Measurements from ENCODE around the gene GALNT18. TPM values are rescaled to one million over a fixed set of nuclear protein-coding genes. Genes with fewer than 3 reads are reported as not detected.
"Not testable (repeated sequence)": the region's sequence is repeated elsewhere in the genome, so short reads cannot be mapped to it uniquely, and the experiment has no call there.

GALNT18 gene
- total RNA-seq, 1 donor from 2014 or later: 0.53 TPM

DNA sequence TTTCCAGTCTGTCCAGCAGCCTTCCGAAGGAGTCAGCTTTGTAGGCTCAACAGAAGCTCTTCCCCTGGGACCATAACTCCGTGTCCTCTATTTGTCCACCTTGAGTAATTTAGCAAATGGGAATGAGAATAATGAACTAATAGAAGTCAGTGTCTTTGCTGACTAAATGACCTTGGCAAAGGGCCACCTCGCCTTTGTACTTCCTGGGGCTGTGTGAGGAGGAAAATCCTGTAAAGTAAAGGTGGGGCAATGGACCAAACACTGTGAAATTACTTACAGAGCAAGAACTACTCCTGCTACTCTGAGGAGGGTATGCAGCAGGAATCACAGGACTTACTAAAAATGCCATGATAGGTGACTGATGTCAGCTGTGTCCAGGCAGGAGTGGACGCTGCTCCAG is 232.6 kb downstream of the GALNT18 start:
- no peak for DNase-seq (ENCODE audit: low read depth, low spot score)

DNA sequence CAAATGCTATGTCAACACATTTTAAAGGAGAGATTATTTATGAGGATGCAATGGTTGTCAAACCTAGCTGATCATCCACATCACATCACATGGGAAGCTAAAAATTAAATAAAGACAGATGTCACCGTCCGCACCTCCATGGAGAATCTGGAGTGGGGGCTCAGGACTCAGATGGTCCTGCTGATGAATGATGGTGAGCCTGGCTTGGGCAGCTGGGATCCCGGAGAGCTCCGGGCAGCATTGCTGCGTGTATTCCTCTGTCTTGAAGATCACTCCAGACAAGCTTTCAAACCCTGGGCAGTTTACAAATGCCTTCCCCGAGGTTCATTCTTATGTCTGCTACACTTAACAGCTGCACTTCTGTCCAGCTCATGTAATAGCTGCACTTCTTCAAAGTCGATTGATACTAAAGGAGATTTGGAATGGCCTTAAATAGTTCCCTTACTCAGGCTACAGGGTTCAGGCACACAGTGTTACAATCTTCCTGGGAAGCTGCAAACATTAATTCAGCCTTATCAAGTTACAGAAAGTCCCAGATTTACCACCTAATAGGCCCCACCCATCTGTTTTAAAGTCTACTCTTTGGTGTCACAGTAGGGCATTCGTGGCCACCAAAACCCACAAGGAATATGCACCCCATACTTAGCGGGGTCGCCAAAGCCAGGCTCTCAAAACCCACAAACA is 234.0 kb downstream of the GALNT18 start:
- DNase-seq (ENCODE audit: low read depth, low spot score): no peak

DNA sequence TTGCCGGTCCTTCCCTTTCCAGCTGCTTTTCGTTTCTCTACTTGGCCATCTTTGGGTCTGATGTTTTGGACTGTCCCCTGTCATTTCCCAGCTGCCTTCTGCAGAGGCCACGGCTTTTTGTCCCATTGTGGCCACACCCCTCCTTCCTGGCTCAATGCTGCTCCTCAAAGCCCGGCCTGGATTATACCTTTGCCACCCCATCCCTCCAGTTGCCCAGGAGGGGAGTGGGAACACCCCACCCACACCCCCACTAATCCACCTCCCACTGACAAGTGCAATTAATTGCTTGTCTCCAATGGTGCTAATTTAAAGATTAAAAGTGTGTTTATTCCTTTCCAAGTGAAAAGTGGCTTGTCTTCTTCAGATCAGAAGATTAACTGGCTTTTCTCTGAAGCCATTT is 234.6 kb downstream of the GALNT18 start:
- no peak for DNase-seq (ENCODE audit: low read depth, low spot score)

GRCh38 chr11:11384829-11385228 is 237.0 kb downstream of the GALNT18 start:
- no peak for DNase-seq (ENCODE audit: low read depth, low spot score)

DNA sequence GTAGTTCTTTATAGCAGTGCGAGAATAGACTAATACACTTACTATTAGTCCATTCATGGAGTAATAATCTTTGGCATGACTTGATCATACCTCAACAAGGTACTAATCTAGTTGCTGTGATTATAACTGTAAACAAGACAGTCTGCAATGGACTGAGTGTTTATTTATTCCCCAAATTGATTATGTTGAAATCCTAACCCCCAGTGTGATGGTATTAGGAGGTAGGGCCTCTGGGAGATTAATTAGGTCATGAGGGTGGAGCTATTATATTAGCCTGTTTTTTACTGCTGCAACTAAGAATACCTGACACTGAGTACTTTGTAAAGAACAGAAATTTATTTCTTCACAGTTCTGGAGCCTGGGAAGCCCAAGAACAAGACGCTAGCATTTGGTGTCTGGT is 237.8 kb downstream of the GALNT18 start:
- no peak for DNase-seq (ENCODE audit: low read depth, low spot score)

DNA sequence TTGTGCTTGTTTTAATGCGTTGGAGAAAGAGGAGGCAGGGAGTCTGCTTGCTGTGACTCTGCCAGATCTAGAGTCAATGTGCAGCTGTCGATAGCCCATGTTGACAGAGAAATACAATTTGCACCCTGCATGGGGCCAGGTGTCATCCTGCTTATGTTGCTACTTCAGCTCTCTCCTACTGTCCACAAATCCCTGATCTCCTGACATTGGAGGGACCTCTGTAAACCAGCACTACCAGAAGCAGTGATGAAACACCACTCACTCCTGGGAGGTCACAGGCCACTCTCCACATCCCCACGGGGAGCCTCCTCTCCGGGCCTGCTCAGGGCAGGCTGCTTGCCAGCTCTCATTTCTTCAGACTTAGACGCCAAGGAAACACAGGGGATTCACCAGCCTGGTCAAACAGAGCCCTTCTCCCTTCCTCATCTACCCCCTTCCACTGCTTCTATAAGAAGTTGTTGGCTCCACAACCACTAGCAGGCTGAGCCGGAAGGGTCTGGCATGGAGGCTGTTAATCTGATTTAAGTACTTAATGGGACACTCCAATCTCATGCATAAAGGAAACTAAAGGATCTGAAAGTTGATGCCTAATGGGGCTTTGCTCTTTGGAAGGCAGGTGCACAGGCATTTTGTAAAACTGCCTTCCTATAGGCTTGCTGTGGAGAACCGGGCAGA is 238.8 kb downstream of the GALNT18 start:
- DNase-seq (ENCODE audit: low read depth, low spot score): no peak

- DNase-seq (ENCODE audit: low read depth, low spot score): no peak
Measured at GRCh38 chr11:11381471-11382105, 240.2 kb downstream of the GALNT18 start.

- DNase-seq (ENCODE audit: low read depth, low spot score): no peak
Measured at GRCh38 chr11:11380883-11381282, 240.9 kb downstream of the GALNT18 start.

DNA sequence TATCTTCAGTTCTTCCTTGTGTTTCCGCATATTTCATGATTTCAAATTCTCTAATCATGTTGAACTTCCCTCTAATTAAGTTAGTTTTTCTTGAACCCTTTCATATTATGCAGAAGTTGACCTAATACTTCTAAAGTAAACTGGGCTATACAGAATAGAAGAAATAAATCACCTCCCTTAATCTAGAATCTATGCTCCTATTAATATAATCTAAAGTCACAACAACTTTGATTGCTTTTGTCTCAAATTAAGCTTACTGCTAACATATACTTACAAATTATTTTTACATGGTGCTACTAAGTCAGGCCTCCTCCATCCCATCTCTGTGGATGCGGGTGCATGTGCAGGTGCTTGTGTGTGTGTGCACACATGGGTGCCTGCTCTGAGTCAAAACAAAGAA is 241.5 kb downstream of the GALNT18 start:
- no peak for DNase-seq (ENCODE audit: low read depth, low spot score)

GRCh38 chr11:11379661-11380060 is 242.1 kb downstream of the GALNT18 start:
- DNase-seq (ENCODE audit: low read depth, low spot score): no peak

GRCh38 chr11:11378184-11378940 is 243.4 kb downstream of the GALNT18 start:
- DNase-seq (ENCODE audit: low read depth, low spot score): no peak

- DNase-seq (ENCODE audit: low read depth, low spot score): no peak
Measured at GRCh38 chr11:11374358-11375148, 247.3 kb downstream of the GALNT18 start.

- no peak for DNase-seq (ENCODE audit: low read depth, low spot score)
Measured at GRCh38 chr11:11373934-11374333, 247.9 kb downstream of the GALNT18 start.

DNA sequence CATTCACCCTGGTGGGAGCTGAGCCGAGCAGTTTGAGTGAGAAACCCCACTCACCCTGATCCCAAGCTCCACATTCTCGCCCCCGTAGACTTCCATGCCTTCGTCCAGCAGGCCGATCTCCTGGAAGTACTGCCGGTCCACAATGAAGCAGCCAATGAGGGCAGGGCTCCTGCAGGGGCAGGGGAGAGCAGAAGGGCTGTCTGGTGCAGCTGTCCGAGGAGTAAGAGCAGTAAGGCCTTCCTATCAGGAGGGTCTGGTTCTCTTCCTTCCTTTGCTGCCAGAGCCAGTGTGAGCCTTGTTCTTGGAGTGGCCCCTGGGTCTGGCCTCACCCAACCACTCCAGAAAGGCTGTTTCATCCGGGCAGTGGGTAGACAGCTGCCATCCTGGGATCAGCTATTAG is 249.3 kb downstream of the GALNT18 start:
- DNase-seq (ENCODE audit: low read depth, low spot score): no peak

DNA sequence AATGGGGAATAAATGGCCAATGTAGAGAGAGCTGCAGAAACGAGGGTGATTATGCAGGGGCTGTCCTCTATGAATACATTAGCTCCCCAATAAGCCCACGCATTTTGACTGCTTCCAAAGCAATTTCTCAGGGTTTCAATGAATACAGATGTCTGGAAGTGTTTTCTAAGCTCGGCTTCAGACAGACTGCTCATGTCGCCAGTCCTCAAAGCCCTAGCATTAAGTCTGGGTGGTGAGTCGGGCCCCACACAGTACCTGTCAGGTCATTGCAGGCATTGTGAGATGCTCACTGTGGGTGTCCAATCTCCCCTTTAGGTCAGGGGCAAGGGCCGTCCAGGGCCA is 250.9 kb downstream of the GALNT18 start:
- no peak for DNase-seq (ENCODE audit: low read depth, low spot score)

DNA sequence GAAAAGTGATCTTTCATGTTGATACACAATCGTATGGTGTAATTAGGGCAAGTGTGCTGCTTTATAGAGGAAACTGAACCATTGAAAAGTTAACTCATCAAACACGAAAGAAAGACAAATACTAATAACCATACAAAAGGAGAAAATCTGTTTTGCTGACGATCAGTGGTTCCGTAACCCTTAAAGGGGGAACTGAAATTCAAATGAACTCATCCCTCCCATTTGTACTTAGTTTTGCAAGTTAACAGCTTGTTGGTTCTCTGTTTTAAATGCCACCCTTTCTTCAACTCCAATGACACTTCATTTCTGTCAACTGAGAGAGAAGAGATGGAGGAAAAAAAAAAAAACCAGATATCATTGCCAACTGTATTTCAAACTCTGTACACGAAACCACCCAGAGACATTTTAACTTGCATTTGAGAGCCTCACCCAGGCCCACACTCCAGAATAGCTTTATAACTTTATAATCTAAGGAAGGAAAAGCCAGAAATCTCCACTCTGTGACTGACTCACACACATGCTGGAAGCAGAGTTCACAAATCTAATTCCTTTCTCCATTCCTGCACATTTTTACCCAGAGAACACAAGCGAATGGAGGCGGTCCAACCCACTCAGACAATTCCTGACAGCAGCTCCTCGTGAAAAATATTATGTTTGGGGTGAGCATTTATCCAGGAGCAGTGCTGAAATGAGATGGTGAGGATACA is 251.4 kb downstream of the GALNT18 start:
- DNase-seq (ENCODE audit: low read depth, low spot score): no peak

DNA sequence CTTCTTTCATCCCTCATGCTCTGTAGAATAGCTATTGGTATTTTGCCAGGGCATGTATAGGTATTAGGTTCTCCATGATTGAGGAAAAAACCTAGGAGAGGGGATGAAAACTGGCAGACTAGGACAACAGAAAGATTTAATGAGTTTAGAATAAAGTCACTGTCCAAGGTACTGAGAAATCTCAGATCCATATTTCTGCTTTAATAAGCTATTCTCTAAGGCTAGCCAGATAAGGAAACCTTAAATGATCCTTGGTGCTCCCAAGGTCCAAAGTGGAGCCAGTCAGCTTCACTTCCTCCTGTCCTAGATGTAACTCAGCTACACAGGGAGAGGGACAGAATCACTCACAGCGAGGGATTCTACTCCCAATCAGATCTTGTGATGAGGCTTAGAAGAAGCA is 255.0 kb downstream of the GALNT18 start:
- DNase-seq (ENCODE audit: low read depth, low spot score): no peak

- DNase-seq (ENCODE audit: low read depth, low spot score): no peak
Measured at GRCh38 chr11:11363674-11364073, 258.1 kb downstream of the GALNT18 start.

- no peak for DNase-seq (ENCODE audit: low read depth, low spot score)
Measured at GRCh38 chr11:11359611-11360010, 262.2 kb downstream of the GALNT18 start.

GRCh38 chr11:11356842-11357241 is 265.0 kb downstream of the GALNT18 start:
- DNase-seq (ENCODE audit: low read depth, low spot score): no peak

GRCh38 chr11:11352878-11353277 is 268.9 kb downstream of the GALNT18 start, which contains the start of gene CSNK2A3:
Gene CSNK2A3, minus strand, starts transcription at chr11:11353250. Its CDS starts 131 bp downstream, at chr11:11353119.
- not testable (repeated sequence) for DNase-seq (ENCODE audit: low read depth, low spot score)
